ENCODE results near the gene PAM.
"Not testable (repeated sequence)": the region's sequence is repeated elsewhere in the genome, so short reads cannot be mapped to it uniquely, and the experiment has no call there.

PAM gene

GRCh38 chr5:102981957-102982635 lies 227.0 kb downstream of the PAM start:
- Mint-ChIP-seq H3K27ac (no peak overlapping the region), H3K9me3 (peaks cover 0 to 4% of the 10 kb centered on the region in 2 donors), H3K4me1 (ENCODE audit: low read depth in 2 of 2) (no peaks in the 10 kb centered on the region), H3K36me3 (ENCODE audit: insufficient read depth) (no peaks in the 10 kb centered on the region), H3K4me3 (no peak overlapping the region), H3K27me3 (no peaks in the 10 kb centered on the region)
- DNase-seq (no peak), ATAC-seq (replicated peaks) (no peak)

GRCh38 chr5:102986074-102986473 lies 231.0 kb downstream of the PAM start:
- H3K9me3 Mint-ChIP-seq = peaks cover 0 to 4% of the 10 kb centered on the region in 2 donors
- no peak for ATAC-seq (replicated peaks)
- H3K27ac Mint-ChIP-seq = no peak overlapping the region
- no peaks in the 10 kb centered on the region for H3K27me3 Mint-ChIP-seq
- DNase-seq = no peak
- H3K4me3 Mint-ChIP-seq = no peak overlapping the region
- no peaks in the 10 kb centered on the region for H3K36me3 Mint-ChIP-seq (ENCODE audit: insufficient read depth)
- H3K4me1 Mint-ChIP-seq (ENCODE audit: low read depth in 2 of 2) = no peaks in the 10 kb centered on the region

DNA sequence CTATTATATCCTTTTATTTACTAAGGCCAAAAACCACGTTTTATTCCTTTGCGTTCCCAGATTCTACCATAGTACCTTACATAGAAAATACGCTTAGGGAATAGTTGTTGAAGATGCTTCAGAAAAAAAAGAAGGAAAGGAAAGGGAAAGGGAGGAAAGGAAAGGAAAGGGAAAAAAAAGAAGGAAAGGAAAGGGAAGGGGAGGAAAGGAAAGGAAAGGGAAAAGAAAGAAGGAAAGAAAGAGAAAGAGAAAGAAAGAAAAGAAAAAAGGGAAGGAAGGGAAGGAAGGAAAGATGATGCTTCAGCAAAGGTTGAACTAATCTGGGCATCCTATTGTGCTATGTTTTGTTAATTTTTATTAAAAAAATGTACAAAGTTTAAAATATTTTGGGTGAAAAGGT lies 233.4 kb downstream of the PAM start:
- Mint-ChIP-seq H3K27ac (no peak overlapping the region), H3K9me3 (no peaks in the 10 kb centered on the region), H3K27me3 (no peaks in the 10 kb centered on the region), H3K4me3 (no peak overlapping the region), H3K4me1 (ENCODE audit: low read depth in 2 of 2) (no peaks in the 10 kb centered on the region), H3K36me3 (ENCODE audit: insufficient read depth) (no peaks in the 10 kb centered on the region)
- no peak for ATAC-seq (replicated peaks)
- no peak for DNase-seq

GRCh38 chr5:102991802-102992201 lies 236.7 kb downstream of the PAM start:
- no peak overlapping the region for H3K4me3 Mint-ChIP-seq
- DNase-seq (no peak), ATAC-seq (replicated peaks) (no peak)
- H3K27me3 Mint-ChIP-seq = no peaks in the 10 kb centered on the region
- no peak overlapping the region for H3K27ac Mint-ChIP-seq
- H3K4me1 Mint-ChIP-seq (ENCODE audit: low read depth in 2 of 2) = no peaks in the 10 kb centered on the region
- H3K9me3 Mint-ChIP-seq = no peaks in the 10 kb centered on the region
- no peaks in the 10 kb centered on the region for H3K36me3 Mint-ChIP-seq (ENCODE audit: insufficient read depth)

- no peaks in the 10 kb centered on the region for H3K27me3 Mint-ChIP-seq
- H3K9me3 Mint-ChIP-seq = no peaks in the 10 kb centered on the region
- no peak for ATAC-seq (replicated peaks)
- H3K4me3 Mint-ChIP-seq = no peak overlapping the region
- DNase-seq = no peak
- no peaks in the 10 kb centered on the region for H3K4me1 Mint-ChIP-seq (ENCODE audit: low read depth in 2 of 2)
- H3K27ac Mint-ChIP-seq = no peak overlapping the region
- no peaks in the 10 kb centered on the region for H3K36me3 Mint-ChIP-seq (ENCODE audit: insufficient read depth)
Observed at GRCh38 chr5:102996011-102996575, 241.0 kb downstream of the PAM start.

GRCh38 chr5:102998224-102998623 lies 243.1 kb downstream of the PAM start:
- DNase-seq (no peak), ATAC-seq (replicated peaks) (no peak)
- no peak overlapping the region for H3K27ac Mint-ChIP-seq
- H3K4me3 Mint-ChIP-seq = no peak overlapping the region
- no peaks in the 10 kb centered on the region for H3K9me3 Mint-ChIP-seq
- H3K27me3 Mint-ChIP-seq = no peaks in the 10 kb centered on the region
- H3K4me1 Mint-ChIP-seq (ENCODE audit: low read depth in 2 of 2) = no peaks in the 10 kb centered on the region
- peaks cover under 1% of the 10 kb centered on the region for H3K36me3 Mint-ChIP-seq (ENCODE audit: insufficient read depth)

DNA sequence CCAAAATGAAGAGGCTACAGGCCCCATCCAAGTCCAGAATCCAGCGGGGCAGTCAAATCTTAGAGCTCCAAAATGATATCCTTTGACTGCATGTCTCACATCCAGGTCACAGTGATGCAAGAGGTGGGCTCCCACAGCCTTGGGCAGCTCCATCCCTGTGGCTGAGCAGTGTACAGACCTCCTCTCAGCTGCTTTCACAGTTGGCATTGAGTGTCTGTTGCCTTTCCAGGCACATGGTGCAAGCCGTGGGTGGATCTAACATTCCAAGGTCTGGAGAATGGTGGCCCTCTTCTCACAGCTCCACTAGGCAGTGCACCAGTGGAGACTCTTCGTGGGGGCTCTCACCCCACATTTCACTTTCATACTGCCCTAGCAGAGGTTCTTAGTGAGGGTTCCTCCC lies 244.1 kb downstream of the PAM start:
- Mint-ChIP-seq H3K27me3 (no peaks in the 10 kb centered on the region), H3K9me3 (no peaks in the 10 kb centered on the region), H3K36me3 (ENCODE audit: insufficient read depth) (peaks cover 4% of the 10 kb centered on the region), H3K27ac (no peak overlapping the region), H3K4me3 (no peak overlapping the region), H3K4me1 (ENCODE audit: low read depth in 2 of 2) (no peaks in the 10 kb centered on the region)
- ATAC-seq (replicated peaks) = no peak
- no peak for DNase-seq

- H3K36me3 Mint-ChIP-seq (ENCODE audit: insufficient read depth); DNase-seq; H3K4me3 Mint-ChIP-seq: not testable (repeated sequence)
Observed at GRCh38 chr5:102999621-103000020, 244.5 kb downstream of the PAM start.

GRCh38 chr5:103000089-103000488 lies 245.0 kb downstream of the PAM start:
- ATAC-seq (replicated peaks) (no peak), DNase-seq (no peak)
- Mint-ChIP-seq H3K9me3 (no peaks in the 10 kb centered on the region), H3K4me1 (ENCODE audit: low read depth in 2 of 2) (no peaks in the 10 kb centered on the region), H3K4me3 (no peak overlapping the region), H3K27me3 (no peaks in the 10 kb centered on the region), H3K36me3 (ENCODE audit: insufficient read depth) (peaks cover 4% of the 10 kb centered on the region), H3K27ac (no peak overlapping the region)

More at GRCh38 chr5:102999621-103000020, 244.5 kb downstream of the PAM start:
- H3K27me3 Mint-ChIP-seq; H3K4me1 Mint-ChIP-seq (ENCODE audit: low read depth in 2 of 2); H3K27ac Mint-ChIP-seq; H3K9me3 Mint-ChIP-seq; ATAC-seq (replicated peaks): not testable (repeated sequence)

DNA sequence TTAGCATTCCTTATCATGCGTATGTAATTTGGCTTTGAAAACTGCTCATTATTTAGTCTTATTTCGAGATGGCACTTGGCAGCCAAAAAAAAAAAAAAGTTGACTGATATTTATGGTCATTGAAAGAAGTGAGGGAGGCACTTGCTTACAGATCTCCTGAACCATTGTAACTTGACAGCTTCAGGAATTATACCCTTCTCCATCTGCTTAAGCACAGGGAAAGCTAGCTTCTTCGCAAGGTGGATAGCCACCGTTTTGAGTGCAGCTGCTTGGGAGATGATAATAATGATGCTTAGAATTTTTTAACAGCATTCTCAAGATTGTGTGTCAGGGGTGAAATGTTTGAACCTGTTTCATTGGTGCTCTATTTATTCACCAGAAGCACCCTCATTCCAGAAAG lies 248.8 kb downstream of the PAM start:
- DNase-seq (no peak), ATAC-seq (replicated peaks) (no peak)
- no peaks in the 10 kb centered on the region for H3K27me3 Mint-ChIP-seq
- no peaks in the 10 kb centered on the region for H3K9me3 Mint-ChIP-seq
- H3K27ac Mint-ChIP-seq = no peak overlapping the region
- H3K4me1 Mint-ChIP-seq (ENCODE audit: low read depth in 2 of 2) = no peaks in the 10 kb centered on the region
- H3K36me3 Mint-ChIP-seq (ENCODE audit: insufficient read depth) = peaks cover 8% of the 10 kb centered on the region
- no peak overlapping the region for H3K4me3 Mint-ChIP-seq

DNA sequence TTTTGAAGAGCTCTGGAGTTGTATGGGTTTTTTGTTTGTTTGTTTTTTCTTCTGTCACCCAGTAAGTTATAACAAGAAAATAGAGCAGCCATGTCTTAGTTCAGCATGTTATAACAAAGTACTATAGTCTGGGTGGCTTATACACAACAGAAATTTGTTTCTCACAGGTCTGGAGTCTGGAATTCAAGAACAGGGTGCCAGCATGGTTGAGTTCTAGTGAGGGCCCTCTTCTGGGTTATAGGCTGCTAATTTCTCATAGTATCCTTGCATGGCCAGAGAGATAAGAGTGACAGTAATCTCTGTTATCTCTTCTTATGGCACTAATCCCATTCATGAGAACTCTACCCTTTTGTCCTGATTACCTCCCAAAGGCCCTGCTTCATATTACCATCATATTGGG lies 250.2 kb downstream of the PAM start:
- Mint-ChIP-seq H3K36me3 (ENCODE audit: insufficient read depth) (peaks cover 8% of the 10 kb centered on the region), H3K4me1 (ENCODE audit: low read depth in 2 of 2) (no peaks in the 10 kb centered on the region), H3K9me3 (no peaks in the 10 kb centered on the region), H3K27ac (no peak overlapping the region), H3K27me3 (no peaks in the 10 kb centered on the region), H3K4me3 (no peak overlapping the region)
- DNase-seq = no peak
- no peak for ATAC-seq (replicated peaks)

GRCh38 chr5:103006921-103007320 lies 251.8 kb downstream of the PAM start:
- Mint-ChIP-seq H3K4me1 (ENCODE audit: low read depth in 2 of 2) (peaks cover 0 to 3% of the 10 kb centered on the region in 2 donors), H3K27ac (no peak overlapping the region)

GRCh38 chr5:103010168-103010567 lies 255.1 kb downstream of the PAM start:
- no peak overlapping the region for H3K4me3 Mint-ChIP-seq
- H3K27me3 Mint-ChIP-seq = no peaks in the 10 kb centered on the region
- ATAC-seq (replicated peaks) = no peak
- H3K4me1 Mint-ChIP-seq (ENCODE audit: low read depth in 2 of 2) = peaks cover 0 to 3% of the 10 kb centered on the region in 2 donors
- DNase-seq = no peak
- H3K27ac Mint-ChIP-seq = no peak overlapping the region
- no peaks in the 10 kb centered on the region for H3K9me3 Mint-ChIP-seq
- H3K36me3 Mint-ChIP-seq (ENCODE audit: insufficient read depth) = peaks cover 4% of the 10 kb centered on the region

More at GRCh38 chr5:103006921-103007320, 251.8 kb downstream of the PAM start:
- DNase-seq (no peak), ATAC-seq (replicated peaks) (no peak)
- H3K9me3 Mint-ChIP-seq = no peaks in the 10 kb centered on the region
- H3K4me3 Mint-ChIP-seq = no peak overlapping the region
- peaks cover 8% of the 10 kb centered on the region for H3K36me3 Mint-ChIP-seq (ENCODE audit: insufficient read depth)
- no peaks in the 10 kb centered on the region for H3K27me3 Mint-ChIP-seq

- no peaks in the 10 kb centered on the region for H3K9me3 Mint-ChIP-seq
- no peak for ATAC-seq (replicated peaks)
- no peaks in the 10 kb centered on the region for H3K27me3 Mint-ChIP-seq
- no peak overlapping the region for H3K4me3 Mint-ChIP-seq
- H3K36me3 Mint-ChIP-seq (ENCODE audit: insufficient read depth) = no peaks in the 10 kb centered on the region
- no peak for DNase-seq
- no peak overlapping the region for H3K27ac Mint-ChIP-seq
- H3K4me1 Mint-ChIP-seq (ENCODE audit: low read depth in 2 of 2) = peaks cover 0 to 3% of the 10 kb centered on the region in 2 donors
Observed at GRCh38 chr5:103013933-103014552, 258.9 kb downstream of the PAM start.
